ENCODE measurements around the gene RUFY3.

Gene RUFY3

DNA sequence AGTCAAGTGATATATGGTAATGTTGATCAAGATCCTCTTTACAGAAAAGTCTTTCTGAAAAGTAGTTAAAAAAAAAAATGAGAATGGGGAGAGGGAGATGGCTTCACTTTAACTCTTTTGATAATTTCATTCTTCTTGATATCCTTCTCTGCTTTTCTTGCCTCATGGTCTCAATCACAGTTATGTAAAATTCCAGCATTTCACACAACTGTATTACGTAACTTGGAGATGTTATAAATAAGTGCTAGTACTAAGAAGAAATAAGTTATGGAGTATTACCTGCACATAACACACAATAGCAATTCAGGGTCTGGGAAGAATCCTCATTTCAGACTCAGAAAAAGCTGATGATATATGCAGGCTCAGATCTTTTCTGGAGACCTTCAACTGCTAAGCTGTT is 22.0 kb downstream of the RUFY3 start:
- no peak for DNase-seq (ENCODE audit: low spot score)
- TF ChIP-seq, protein P1, sequence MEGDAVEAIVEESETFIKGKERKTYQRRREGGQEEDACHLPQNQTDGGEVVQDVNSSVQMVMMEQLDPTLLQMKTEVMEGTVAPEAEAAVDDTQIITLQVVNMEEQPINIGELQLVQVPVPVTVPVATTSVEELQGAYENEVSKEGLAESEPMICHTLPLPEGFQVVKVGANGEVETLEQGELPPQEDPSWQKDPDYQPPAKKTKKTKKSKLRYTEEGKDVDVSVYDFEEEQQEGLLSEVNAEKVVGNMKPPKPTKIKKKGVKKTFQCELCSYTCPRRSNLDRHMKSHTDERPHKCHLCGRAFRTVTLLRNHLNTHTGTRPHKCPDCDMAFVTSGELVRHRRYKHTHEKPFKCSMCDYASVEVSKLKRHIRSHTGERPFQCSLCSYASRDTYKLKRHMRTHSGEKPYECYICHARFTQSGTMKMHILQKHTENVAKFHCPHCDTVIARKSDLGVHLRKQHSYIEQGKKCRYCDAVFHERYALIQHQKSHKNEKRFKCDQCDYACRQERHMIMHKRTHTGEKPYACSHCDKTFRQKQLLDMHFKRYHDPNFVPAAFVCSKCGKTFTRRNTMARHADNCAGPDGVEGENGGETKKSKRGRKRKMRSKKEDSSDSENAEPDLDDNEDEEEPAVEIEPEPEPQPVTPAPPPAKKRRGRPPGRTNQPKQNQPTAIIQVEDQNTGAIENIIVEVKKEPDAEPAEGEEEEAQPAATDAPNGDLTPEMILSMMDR (conservative IDR thresholded peaks at IDR 0.05; ENCODE audit: low read depth): no peak
- ChIA-PET CTCF (interaction anchor here (0.7 kb wide), 1 partner anchor 756 kb away, joined by 3 read pairs; no protein-coding TSS in a partner anchor), POLR2A (ENCODE audit: low non-redundant PET) (no interaction called here)
- H3K27ac ChIP-seq: no peak overlapping the region

DNA sequence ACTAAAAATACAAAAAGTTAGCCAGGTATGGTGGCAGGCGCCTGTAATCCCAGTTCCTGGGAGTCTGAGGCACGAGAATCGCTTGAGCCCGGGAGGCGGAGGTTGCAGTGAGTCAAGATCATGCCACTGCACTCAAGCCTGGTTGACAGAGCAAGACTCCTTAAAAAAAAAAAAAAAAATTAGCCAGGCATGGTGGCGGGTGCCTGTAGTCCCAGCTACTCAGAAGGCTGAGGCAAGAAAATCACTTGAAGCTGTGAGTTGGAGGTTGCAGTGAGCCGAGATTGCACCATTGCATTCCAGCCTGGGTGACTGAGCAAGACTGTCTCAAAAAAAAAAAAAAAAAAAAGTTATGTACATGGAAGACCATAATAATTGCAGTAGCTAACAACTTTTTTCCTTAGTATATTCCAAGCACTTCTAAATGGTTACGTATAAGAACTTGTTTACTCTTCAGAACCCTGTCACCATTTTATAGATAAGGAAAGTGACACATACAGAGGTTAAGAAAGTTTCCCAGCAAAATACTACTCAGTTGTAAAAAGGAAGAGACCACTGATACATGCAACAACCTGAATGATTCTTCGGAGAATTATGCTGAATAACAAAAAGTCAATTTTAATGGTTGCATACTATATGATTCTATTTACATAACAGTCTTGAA is 24.5 kb downstream of the RUFY3 start:
- TF ChIP-seq, protein P1 (conservative IDR thresholded peaks at IDR 0.05; ENCODE audit: low read depth): no peak
- no peak for DNase-seq (ENCODE audit: low spot score)
- no peak overlapping the region for H3K27ac ChIP-seq
- ChIA-PET POLR2A (ENCODE audit: low non-redundant PET) (no interaction called here), CTCF (no interaction called here)

DNA sequence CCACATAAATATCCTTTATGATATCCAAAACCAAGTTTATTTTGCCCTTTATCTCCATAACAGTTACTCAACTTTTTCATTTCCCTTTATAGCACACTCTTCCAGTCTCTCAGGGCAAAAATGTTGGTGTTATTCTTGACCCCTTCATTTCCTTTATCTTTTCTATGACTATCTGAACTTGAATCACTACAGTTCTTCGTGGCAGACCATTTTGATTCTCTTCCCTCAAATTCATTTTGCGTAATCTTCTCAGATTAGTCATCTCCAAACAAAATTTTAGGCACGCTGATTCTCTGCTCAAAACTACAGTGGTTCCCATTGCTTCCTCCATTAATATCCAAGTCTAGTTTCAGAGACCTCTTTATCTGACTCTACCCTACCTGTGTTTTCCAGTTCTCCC is 26.1 kb downstream of the RUFY3 start:
- POLR2A ChIA-PET (ENCODE audit: low non-redundant PET): no interaction called here
- CTCF ChIA-PET: no interaction called here

DNA sequence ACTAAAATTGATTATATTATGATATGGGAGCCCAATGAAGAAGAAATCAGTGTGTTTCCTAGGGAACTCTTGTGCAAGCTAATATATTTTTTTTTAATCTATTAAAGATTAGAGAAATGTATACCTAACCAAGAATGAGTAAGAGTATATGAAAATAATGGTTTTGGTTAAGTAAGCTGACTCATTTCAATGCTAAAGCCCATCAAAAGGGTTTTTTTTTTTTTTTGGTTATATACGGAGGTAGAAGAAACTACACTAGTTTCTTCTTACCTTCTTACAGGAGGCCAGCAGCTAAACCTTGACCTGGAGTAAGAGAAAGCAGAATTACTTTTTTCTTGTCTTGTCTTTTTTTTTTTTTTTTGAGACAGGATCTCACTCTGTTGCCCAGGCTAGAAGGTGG is 27.5 kb downstream of the RUFY3 start:
- POLR2A ChIA-PET (ENCODE audit: low non-redundant PET): no interaction called here
- no peak overlapping the region for H3K27ac ChIP-seq
- TF ChIP-seq, protein P1 (conservative IDR thresholded peaks at IDR 0.05; ENCODE audit: low read depth): no peak
- DNase-seq (ENCODE audit: low spot score): no peak
- CTCF ChIA-PET: no interaction called here

More for the DNA sequence above, 26.1 kb downstream of the RUFY3 start:
- no peak overlapping the region for H3K27ac ChIP-seq
- no peak for DNase-seq (ENCODE audit: low spot score)
- TF ChIP-seq, protein P1 (conservative IDR thresholded peaks at IDR 0.05; ENCODE audit: low read depth): no peak

DNA sequence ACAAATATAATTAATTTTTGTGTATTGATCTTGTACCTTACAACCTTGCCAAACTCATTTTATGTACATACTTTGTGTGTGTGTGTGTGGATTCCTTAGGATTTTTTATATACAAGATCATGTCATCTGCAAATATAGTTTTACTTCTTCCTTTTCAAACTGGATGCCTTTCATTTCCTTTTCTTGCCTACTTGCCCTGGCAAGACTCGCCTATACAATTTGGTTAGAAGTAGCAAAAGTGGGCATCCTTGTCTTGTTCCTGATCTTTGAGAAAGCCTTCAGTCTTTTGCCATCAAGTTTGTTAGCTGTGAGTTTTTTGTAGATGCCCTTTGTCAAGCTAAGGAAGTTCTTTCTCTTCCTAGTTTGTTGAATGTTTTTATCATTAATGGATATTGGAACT is 30.5 kb downstream of the RUFY3 start:
- DNase-seq (ENCODE audit: low spot score): no peak
- H3K27ac ChIP-seq: no peak overlapping the region
- POLR2A ChIA-PET (ENCODE audit: low non-redundant PET): no interaction called here
- TF ChIP-seq, protein P1 (conservative IDR thresholded peaks at IDR 0.05; ENCODE audit: low read depth): no peak
- CTCF ChIA-PET: no interaction called here

DNA sequence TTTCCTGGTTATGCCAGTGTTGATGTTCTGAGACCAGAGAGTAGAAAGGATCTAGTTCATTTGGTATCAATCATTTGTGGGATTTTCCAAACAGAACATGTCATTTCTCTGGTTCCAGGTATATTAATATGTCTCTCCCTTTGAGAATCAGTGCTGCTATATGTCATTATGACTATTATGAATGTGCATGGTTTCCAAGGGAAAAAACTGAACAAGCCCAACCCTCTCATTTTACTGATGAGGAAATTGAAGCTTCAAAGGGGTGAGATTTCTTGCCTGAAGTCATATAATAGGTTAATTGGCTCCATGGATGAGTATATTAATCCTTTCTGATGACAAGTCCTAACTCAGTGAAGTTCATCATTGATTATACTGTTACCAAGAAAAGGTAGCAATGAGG is 31.9 kb downstream of the RUFY3 start:
- DNase-seq (ENCODE audit: low spot score): no peak
- POLR2A ChIA-PET (ENCODE audit: low non-redundant PET): no interaction called here
- TF ChIP-seq, protein P1 (conservative IDR thresholded peaks at IDR 0.05; ENCODE audit: low read depth): no peak
- H3K27ac ChIP-seq: no peak overlapping the region
- CTCF ChIA-PET: no interaction called here
